Body of pancreas (tissue), 4 donors: ENCODE data around the gene ZNF507. TPM values are rescaled to one million over a fixed set of nuclear protein-coding genes. Genes with fewer than 3 reads are reported as not detected.
A peak's percentile ranks its signal among the peaks of the same experiment; 100 is the strongest.
"Not testable (repeated sequence)": the region's sequence is repeated elsewhere in the genome, so short reads cannot be mapped to it uniquely, and the experiment has no call there.

Source experiments
- ATAC-seq: fragments of 150-250 bp; one replicate; pipeline ENCODE4 v1.9.1; 2016
- DNase-seq, 4 donors: peaks; one replicate each; pipeline ENCODE4 v3.0.0-alpha.2; 2019
- H3K27ac ChIP-seq, 4 donors: fragments of 200-600 bp; sonication (generic); 1 replicate in 3 of 4; 2 replicates in 1 of 4; pipeline versions ENCODE4 v1.5.1 to v1.6.1; 2016 to 2019; ENCODE audit warnings: mild to moderate bottlenecking in 1 of 4, mixed read lengths in 1 of 4, moderate library complexity in 1 of 4
- H3K27me3 ChIP-seq, 2 donors: fragments of 200-600 bp; sonication (generic); one replicate each; pipeline ENCODE4 v1.6.0; 2016; ENCODE audit warnings: mild to moderate bottlenecking in 1 of 2
- H3K36me3 ChIP-seq, 2 donors: fragments of 200-600 bp; sonication (generic); replicated peaks in 1 of 2; 2 replicates each; pipeline ENCODE4 v1.5.1; 2016; ENCODE audit warnings: low read depth in 2 of 2; ENCODE audit not compliant: insufficient read depth in 1 of 2
- H3K4me1 ChIP-seq: fragments of 200-600 bp; sonication (generic); one replicate; pipeline ENCODE4 v1.6.0; 2016
- H3K4me3 ChIP-seq, 2 donors: fragments of 200-600 bp; sonication (generic); 1 replicate in 1 of 2; 2 replicates in 1 of 2; pipeline ENCODE4 v1.5.1; 2016 to 2019
- H3K9me3 ChIP-seq, 3 donors: fragments of 200-600 bp; sonication (generic); 1 replicate in 2 of 3; 2 replicates in 1 of 3; pipeline ENCODE4 v1.5.1; 2016
- POLR2A ChIP-seq, 3 donors: fragments of 450-650 bp; IDR thresholded peaks; one replicate each; pipeline ENCODE4 v1.6.1; 2016; ENCODE audit warnings: antibody characterized with exemption in 3 of 3, mild to moderate bottlenecking in 2 of 3
- WGBS, 2 donors: methylation state at CpG; one replicate each; pipeline ENCODE4 v1.1.5; 2017; 5-methylcytosine and 5-hydroxymethylcytosine counted together
- intact Hi-C: fragments of 100-400 bp; cut with DNase I; formaldehyde crosslinking; loops from one replicate; pipeline ENCODE4 v1.15.1; 2023
- total RNA-seq, 2 donors: library from RNA; depleted of rRNA; stranded (reverse); fragments of >200 nt; gene quantifications; one replicate each; pipeline ENCODE4 v1.1.0, GENCODE V29; 2016
- TF ChIP-seq, protein P1 (sequence below), 7 experiments: fragments of 450-650 bp in 4 of 7; fragments of 200-600 bp in 3 of 7; sonication (generic) in 3 of 7; IDR thresholded peaks; one replicate each; pipeline ENCODE4 v1.5.1; 2016 to 2019; ENCODE audit warnings: antibody characterized with exemption in 7 of 7

ZNF507 gene
- total RNA-seq, 2 donors from 2014 or later, result 14.2 to 19.7 TPM

DNA sequence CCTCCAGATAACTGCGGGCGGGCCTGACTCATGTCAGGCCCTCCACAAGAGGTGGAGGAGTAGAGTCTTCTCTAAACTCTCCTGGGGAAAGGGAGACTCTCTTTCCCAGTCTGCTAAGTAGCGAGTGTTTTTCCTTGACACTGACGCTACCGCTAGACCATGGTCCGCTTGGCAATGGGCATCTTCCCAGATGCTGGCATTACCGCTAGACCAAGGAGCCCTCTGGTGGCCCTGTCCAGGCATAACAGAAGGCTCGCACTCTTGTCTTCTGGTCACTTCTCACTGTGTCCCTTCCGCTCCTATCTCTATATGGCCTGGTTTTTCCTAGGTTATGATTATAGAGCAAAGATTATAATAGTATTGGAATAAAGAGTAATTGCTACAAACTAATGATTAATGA lies 31.7 kb downstream of the ZNF507 start:
- DNase-seq, intact Hi-C loops, H3K36me3 ChIP-seq, H3K9me3 ChIP-seq, H3K27me3 ChIP-seq, H3K4me3 ChIP-seq, ATAC-seq, H3K27ac ChIP-seq: not testable (repeated sequence)
- 95 to 98% methylated on average over 9 of the region's 9 CpGs for WGBS, 2 donors
- TF ChIP-seq, protein P1, sequence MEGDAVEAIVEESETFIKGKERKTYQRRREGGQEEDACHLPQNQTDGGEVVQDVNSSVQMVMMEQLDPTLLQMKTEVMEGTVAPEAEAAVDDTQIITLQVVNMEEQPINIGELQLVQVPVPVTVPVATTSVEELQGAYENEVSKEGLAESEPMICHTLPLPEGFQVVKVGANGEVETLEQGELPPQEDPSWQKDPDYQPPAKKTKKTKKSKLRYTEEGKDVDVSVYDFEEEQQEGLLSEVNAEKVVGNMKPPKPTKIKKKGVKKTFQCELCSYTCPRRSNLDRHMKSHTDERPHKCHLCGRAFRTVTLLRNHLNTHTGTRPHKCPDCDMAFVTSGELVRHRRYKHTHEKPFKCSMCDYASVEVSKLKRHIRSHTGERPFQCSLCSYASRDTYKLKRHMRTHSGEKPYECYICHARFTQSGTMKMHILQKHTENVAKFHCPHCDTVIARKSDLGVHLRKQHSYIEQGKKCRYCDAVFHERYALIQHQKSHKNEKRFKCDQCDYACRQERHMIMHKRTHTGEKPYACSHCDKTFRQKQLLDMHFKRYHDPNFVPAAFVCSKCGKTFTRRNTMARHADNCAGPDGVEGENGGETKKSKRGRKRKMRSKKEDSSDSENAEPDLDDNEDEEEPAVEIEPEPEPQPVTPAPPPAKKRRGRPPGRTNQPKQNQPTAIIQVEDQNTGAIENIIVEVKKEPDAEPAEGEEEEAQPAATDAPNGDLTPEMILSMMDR (IDR thresholded peaks at IDR 0.05), result peak in 4 of 7 experiments; percentile 5 to 29 (median 18)
- peaks cover 22% of the 10 kb centered on the region for H3K4me1 ChIP-seq

DNA sequence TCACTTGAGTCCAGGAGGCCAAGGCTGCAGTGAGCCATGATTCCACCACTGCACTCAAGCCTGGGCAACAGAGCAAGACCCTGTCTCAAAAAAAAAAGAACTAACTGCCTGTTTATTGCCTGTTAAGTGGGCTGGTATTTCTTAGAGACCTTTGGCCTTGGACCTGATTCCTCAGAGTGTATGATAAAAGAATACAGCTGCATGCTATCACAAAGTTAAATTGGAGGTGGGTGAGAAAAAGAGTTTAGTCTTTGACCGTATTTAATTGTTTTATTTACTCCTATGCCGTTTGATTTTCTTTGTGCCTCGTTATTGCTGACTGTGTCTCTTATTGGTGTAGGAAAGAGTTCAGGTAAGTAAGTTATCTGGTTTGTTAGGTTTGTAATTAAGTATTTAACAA lies 34.9 kb downstream of the ZNF507 start:
- DNase-seq (no peak), ATAC-seq (no peak)
- Histone ChIP-seq H3K36me3 (peaks cover 0 to 5% of the 10 kb centered on the region in 2 donors), H3K4me1 (no peaks in the 10 kb centered on the region), H3K4me3 (no peak overlapping the region), H3K9me3 (no peaks in the 10 kb centered on the region), H3K27me3 (no peaks in the 10 kb centered on the region), H3K27ac (no peak overlapping the region)
- TF ChIP-seq, protein P1 (IDR thresholded peaks at IDR 0.05), result no peak
- no peak for TF ChIP-seq POLR2A (IDR thresholded peaks at IDR 0.05)
- 27 to 45% methylated on average over 3 of the region's 3 CpGs for WGBS, 2 donors
- intact Hi-C loops, result no loop called here

DNA sequence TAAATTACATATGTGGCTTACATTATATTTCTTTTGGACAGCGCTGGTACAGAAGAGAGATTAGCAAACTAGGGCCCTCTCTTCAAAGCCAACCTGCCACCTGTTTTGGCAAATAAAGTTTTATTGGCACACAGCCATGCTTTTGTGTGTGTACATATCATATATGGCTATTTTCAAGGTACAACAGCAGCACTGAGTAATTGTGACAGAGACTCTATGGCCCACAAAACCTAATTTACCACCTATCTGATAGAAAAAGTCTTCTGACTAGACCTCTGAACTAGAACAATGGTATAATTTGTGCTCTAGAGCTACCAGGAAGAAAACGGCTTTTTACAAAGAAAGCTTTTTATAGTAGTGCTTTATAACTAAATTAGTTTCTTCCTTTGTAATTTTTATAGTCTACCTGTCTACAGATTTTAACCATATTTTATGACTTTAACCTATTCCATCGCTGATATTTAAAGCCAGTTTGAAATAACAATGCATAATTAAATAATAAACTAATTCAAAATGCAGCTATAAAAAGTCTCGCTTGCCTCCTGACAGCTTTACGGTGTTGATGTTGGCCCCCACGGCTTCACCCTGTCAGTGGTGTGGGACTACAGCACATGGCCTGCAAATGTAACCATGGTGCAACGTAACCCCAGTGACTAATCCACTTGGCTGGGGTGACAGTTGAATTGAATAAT lies 42.4 kb downstream of the ZNF507 start:
- no peak for TF ChIP-seq POLR2A (IDR thresholded peaks at IDR 0.05)
- TF ChIP-seq, protein P1 (IDR thresholded peaks at IDR 0.05), result no peak
- peaks cover 0 to 1% of the 10 kb centered on the region in 2 donors for H3K36me3 ChIP-seq
- H3K4me1 ChIP-seq, result peaks cover 21% of the 10 kb centered on the region
- peak overlapping the region in 3 of 4 donors; percentile 1 to 59 (median 34) for H3K27ac ChIP-seq
- no peaks in the 10 kb centered on the region for H3K9me3 ChIP-seq
- H3K27me3 ChIP-seq, result no peaks in the 10 kb centered on the region
- intact Hi-C loops, result no loop called here
- ATAC-seq (no peak), DNase-seq (peak in 3 of 4 donors; percentile 16 to 57 (median 29))
- WGBS, 2 donors, result 49 to 69% methylated on average over 7 of the region's 7 CpGs
- no peak overlapping the region for H3K4me3 ChIP-seq

DNA sequence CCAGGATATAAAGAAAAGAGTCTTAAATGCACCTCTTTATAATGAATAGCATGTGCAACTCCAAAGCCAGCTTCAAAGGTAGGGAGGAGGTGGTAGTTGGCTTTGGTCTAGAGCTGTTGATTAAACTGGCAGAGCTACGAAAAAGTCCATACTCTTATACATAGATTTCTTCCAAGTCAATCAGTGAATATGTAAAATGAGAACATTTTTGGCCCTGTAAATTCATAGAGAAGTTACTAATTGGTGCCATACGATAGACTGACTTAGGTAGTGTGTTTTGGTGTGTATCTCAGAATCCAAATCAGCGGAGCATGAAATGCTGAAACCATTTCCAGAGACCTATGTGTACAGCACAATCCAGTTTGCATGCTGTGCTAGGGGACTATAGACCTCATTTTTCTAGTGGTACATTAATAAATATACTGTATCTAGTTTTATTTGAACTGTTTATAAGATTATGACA lies 43.0 kb downstream of the ZNF507 start:
- intact Hi-C loops, result no loop called here
- no peak for DNase-seq
- Histone ChIP-seq H3K4me3 (no peak overlapping the region), H3K27ac (peak overlapping the region in 2 of 4 donors; percentile 34 to 59), H3K27me3 (no peaks in the 10 kb centered on the region), H3K4me1 (peaks cover 21% of the 10 kb centered on the region), H3K36me3 (no peaks in the 10 kb centered on the region), H3K9me3 (no peaks in the 10 kb centered on the region)
- TF ChIP-seq, protein P1 (IDR thresholded peaks at IDR 0.05), result no peak
- no peak for ATAC-seq
- WGBS, 2 donors, result 94 to 95% methylated on average over 3 of the region's 3 CpGs

GRCh38 chr19:32392901-32393300 lies 47.5 kb downstream of the ZNF507 start:
- H3K27me3 ChIP-seq, result no peaks in the 10 kb centered on the region
- intact Hi-C loops, result no loop called here
- peaks cover 7% of the 10 kb centered on the region for H3K4me1 ChIP-seq
- no peak overlapping the region for H3K4me3 ChIP-seq
- H3K27ac ChIP-seq, result no peak overlapping the region
- TF ChIP-seq POLR2A (IDR thresholded peaks at IDR 0.05), result no peak
- TF ChIP-seq, protein P1 (IDR thresholded peaks at IDR 0.05), result no peak
- H3K36me3 ChIP-seq, result no peaks in the 10 kb centered on the region
- ATAC-seq (no peak), DNase-seq (no peak)
- H3K9me3 ChIP-seq, result no peaks in the 10 kb centered on the region
- WGBS, 2 donors, result 92 to 94% methylated on average over 3 of the region's 3 CpGs
